Measurements from ENCODE around the gene RPS6KA2.

Gene RPS6KA2

DNA sequence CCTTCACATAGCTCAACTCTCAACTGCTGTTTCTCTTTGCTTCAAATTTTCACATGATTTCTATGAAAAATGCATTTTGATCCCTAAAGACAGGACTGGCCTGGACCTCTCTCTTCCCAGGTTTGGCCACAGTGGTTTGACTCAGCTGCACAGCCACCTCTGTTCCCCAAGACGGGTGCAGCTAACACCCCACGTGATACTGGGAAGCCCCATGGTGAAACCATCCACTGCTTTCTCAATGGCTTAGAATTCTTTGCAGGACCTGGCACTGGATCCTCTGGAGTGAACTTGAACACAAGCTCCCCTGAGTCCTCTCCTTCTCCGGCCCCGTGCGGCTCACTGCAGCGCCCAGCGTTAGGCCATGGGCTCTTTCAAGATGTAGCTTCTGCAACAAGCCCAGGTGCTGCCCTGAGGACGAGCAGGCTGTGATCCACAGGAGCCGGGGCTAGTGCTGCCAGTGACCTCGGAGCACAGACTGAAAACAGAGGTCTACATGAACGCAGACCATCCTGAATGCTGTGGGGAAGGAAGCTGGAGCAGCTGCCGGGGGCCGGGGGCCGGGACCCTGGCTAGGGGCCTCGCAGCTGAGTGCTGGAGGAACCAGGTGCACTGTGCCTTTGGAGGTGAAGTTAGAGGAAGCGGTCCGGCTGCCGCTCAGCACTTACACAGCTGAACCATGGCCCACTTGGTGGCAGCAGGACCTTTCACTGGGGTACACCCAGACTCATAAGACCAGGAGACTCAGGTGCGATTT is 185.5 kb downstream of the RPS6KA2 start:
- no peak for DNase-seq (ENCODE audit: low read depth, low spot score)
- no peak overlapping the region for H3K27ac ChIP-seq

DNA sequence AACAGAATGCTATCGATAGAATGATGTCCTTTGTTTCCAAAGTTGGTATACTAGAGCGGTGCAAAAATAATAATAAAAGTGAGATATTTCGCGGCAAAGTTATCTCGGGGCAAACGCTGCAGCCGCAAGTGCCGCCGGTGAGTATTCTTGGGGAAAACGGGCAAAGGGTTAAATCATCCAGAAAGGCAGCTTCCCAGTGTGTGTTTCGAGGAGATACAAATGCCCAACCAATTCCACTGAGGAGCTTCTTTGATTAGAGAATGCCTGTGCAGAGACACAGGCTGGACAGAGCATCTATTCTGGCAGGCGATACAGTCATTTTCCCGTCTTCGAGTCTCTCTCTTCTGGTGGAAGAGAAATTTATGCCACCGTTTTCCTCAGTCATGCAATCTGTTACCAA is 186.3 kb downstream of the RPS6KA2 start:
- no peak for DNase-seq (ENCODE audit: low read depth, low spot score)

DNA sequence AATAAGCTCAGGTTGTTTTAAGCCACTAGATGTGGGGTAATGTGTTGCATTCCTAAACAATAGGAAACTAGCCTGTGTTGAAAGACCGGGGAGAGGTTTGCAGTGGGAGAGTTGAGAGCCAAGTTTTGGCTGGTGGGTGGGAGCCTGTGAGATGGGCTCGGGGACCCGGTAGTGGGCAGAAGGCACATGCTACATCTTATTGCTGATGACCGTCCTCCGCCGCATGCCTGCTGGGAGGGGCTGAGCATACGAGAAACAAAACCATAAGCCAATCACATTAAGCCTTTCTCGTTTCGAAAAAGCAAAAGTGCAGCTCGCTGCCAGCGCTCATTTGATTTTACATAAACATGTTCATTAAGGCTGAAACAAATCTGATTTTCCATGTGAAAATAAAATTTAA is 186.9 kb downstream of the RPS6KA2 start:
- DNase-seq (ENCODE audit: low read depth, low spot score): no peak

More for the DNA sequence above, 186.3 kb downstream of the RPS6KA2 start:
- H3K27ac ChIP-seq: no peak overlapping the region

DNA sequence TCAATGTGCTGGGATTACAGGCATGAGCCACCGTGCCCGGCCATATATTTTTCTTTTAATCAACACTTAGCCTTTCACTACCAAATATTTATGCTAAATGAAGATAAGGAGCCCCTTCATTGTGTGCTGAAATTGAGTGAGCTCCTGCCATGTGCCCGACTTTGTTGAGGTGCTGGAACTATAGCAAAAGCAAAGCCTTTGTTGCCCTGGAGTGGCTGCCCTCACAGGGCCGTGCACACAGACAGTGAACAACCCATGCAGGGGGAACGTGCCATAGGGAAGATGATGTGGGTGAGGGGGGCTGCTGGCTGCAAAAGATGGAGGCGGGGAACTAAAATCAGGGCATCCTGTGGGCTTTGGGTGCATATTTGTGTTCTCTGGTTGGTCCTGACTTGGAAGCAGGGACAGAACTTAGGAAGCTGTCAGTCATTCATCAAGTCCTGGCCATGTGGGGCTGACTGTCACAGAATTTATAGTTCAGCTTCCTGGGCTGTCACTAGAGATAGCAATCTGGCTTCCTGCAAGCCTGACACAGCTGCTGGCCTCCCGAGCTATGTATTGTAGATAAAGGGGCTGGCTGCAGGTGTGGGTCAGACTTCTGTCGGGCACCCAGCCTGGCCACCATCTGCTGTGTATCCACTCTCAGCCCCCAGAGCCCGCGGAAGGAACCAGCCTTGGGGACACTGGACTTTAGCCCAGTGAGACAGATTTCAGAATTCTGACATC is 187.5 kb downstream of the RPS6KA2 start:
- no peak for DNase-seq (ENCODE audit: low read depth, low spot score)
- no peak overlapping the region for H3K27ac ChIP-seq

More for the DNA sequence above, 186.9 kb downstream of the RPS6KA2 start:
- H3K27ac ChIP-seq: no peak overlapping the region

DNA sequence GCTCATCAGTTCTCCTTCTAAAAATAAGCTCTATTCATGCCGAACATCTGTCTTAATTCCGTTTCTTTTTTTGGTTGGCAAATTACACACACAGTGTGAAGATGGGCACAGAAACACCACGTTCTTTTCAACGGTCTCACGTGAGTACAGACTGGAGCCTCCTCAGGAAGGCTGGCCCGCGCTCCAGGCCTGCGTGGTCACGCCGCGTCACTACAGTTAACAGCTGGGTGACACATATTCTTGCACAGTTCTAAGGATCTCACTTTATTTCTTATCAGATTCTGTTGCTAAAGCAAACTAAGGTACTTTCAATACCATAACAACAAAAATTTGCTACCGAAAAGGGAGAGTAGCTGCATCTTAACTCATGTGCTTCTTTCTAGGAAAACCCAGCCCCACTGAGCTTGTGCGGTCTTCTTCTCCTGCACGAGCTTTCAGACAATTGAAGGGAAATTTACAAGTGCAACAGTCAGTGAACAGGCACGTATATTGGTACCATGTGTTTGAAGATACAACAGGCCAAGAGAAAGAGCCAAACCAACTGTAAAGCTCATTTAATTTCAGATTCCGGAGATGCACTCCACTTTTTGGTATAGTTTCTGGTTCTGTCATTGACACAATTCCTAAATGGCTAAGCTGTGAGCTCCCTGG is 188.7 kb downstream of the RPS6KA2 start:
- DNase-seq (ENCODE audit: low read depth, low spot score): no peak
- H3K27ac ChIP-seq: no peak overlapping the region

DNA sequence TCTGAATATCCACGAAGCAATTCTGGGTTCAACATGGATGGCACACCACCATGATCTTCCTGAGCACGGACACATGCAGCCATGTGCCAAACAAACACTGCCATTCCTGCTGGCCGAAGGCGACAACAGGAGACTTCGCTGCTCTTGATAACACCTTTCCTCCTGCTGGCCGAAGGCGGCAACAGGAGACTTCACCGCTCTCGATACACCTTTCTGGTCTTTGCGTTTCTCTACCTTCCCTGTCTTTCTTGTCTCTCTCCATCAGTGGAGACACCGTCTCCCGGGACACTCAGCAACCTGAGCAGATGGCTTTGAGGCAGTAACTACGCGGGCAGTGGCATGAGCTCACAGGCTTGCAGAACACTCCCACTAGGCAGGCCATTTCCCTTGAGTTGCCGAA is 189.4 kb downstream of the RPS6KA2 start:
- H3K27ac ChIP-seq: no peak overlapping the region

DNA sequence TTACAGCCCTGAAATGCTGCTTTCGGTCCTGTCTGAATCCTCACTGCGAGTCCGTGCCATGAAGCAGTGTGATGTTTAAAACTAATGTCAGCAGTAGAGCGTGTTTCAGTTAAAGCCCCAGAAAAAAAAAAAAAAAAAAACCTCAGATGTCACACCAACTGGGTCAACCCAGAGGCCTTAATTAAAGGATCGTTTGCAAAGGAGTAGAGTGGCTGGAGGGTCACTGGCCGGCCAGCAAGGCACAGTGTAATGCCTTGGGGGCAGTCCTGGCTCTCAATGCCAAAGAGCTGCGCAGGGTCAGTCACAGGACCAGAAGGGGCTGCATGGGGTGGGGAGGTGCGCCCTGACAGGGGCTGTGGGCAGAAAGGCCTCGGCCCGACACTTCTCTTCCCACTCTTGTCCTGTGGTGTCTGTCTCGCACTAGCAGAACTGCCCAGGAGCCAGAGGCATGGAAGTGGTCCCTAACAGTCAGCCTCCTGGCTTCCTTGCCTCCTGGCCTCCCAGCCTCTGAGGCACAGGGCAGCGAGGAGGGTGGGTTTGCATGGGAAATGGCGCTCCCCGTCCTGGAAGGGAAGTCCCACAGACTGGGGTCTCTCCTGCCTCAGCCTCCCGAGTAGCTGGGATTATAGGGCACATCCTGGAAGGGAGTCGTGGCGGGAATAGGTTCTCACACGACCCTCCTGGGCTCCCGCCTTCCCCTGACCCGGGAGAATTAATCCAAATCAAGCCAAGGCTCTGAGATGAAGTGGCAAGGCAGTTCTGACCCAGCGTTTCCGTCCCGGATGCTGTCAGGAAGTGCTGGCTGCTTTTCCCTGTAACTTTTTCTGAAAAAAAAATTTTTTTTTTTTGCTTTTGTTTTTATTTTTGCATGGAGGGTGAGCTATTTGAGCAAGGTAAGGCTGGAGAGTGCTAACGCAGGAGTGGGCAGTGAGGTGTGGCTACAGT is 190.6 kb downstream of the RPS6KA2 start:
- DNase-seq (ENCODE audit: low read depth, low spot score): no peak
- no peak overlapping the region for H3K27ac ChIP-seq

More for the DNA sequence above, 189.4 kb downstream of the RPS6KA2 start:
- DNase-seq (ENCODE audit: low read depth, low spot score): no peak

DNA sequence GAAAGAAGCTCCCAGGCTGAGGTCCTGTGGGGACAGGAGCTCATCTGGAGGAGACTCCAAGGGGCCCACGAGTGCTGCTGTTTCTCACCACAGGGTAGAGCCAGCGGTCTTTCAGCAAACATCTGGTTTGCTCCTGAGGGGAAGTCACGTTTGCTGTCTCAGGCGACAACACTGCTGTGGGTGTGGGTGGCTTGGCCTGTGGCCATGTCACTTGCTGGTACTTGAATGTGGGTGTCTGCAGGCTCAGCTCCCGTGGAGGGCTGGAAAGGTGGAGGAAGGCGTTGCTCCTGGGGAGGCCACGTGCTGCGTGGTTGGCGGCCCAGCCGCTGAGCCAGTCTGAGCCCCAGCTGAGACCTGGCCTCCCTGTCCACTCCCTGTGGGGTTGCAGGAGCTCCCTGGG is 191.5 kb downstream of the RPS6KA2 start:
- no peak overlapping the region for H3K27ac ChIP-seq
- DNase-seq (ENCODE audit: low read depth, low spot score): no peak

DNA sequence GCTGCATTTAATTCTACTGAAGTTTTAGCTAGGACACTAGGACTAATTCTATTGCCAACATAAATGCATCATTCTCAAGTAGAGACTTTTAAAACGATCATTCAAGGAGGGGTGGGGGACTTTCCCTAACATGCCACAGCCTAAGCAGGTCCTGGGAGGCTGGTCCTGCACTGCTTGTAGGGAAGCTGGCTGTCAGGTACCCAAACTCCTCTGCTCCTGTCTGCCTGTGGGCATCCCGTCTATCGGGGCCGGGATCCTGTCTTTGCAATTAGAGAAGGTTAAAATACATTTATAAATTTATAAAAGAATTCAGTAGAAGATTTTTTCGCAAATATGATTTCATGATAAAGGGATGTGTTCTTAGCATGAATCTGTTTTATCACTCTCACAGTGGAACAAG is 192.7 kb downstream of the RPS6KA2 start:
- DNase-seq (ENCODE audit: low read depth, low spot score): no peak
- H3K27ac ChIP-seq: no peak overlapping the region

DNA sequence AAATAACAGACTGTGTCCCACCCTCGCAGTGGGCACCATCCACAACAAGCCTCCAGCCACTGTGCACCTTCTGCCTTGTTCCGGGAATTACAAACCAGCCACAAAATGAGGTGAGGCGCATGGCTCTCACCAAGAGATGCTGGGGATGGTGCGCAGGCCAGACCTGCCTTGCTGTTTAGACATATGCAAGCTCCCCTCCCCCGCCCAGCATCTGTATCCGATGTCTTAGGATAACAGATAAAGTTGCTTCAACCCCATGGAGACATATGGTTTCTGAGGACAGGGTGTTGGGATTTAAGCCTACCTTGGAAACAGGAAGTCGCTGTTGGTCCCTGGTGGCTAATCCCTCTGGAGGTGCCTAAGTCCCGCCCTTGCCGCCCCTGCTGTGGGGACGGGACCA is 194.0 kb downstream of the RPS6KA2 start:
- no peak for DNase-seq (ENCODE audit: low read depth, low spot score)

DNA sequence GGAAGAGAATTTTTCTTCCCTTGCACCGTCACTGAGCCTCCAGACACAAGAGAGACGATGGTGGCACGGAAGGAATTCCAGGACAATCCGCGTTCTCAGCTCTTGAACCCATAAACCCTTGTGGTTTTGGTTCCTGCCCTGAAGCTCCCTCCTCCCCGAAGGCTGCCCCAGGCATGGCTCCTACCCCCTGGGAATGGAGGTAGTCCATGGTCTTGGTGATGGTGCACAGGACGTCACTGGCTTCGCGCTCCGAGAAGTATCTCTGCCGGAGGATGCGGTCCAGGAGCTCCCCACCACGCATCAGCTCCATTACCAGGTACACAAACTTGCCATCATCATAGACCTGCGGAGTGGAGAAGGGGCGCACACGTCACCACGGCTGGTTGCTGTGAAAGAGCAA is 196.8 kb downstream of the RPS6KA2 start:
- DNase-seq (ENCODE audit: low read depth, low spot score): no peak
- H3K27ac ChIP-seq: no peak overlapping the region

More for the DNA sequence above, 194.0 kb downstream of the RPS6KA2 start:
- H3K27ac ChIP-seq: no peak overlapping the region

DNA sequence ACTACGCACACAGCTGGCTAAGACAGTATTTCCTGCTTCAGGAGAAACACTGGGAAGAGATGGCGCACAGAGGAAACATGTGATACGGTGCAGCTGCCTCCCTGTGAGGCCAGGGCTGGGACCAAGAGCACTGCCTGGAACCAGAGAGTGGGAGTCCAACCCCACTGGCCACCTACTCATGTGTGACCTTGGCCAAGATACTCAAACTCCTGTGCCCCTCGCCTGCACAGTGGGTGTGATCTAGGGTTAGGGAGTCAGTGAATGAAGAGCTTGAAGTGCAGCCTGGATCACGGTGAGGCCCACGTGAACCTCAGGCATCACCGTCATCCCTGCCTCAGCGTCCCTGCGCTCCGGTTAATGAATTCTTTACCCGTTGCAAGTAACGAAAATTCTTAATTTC is 202.6 kb downstream of the RPS6KA2 start:
- H3K27ac ChIP-seq: no peak overlapping the region
- DNase-seq (ENCODE audit: low read depth, low spot score): no peak

DNA sequence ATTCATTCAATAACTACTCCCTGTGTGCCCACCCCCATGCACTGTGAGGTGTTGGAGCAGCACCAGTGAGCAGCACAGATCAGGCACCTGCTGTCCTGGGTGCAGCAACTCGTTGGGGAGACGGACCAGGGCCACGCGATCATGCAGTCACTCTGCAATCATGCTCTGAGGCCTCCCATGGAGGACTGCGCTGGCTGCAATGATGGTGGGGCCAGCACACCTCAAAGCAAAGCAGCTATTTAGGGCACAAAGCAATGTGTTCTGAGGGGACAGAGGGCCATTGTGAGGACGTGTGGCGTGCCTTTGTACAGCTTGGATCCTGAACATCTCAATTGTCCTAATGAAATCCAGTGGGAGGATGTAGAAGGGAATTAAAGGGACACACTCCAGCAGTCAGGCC is 203.3 kb downstream of the RPS6KA2 start:
- no peak overlapping the region for H3K27ac ChIP-seq
- no peak for DNase-seq (ENCODE audit: low read depth, low spot score)

DNA sequence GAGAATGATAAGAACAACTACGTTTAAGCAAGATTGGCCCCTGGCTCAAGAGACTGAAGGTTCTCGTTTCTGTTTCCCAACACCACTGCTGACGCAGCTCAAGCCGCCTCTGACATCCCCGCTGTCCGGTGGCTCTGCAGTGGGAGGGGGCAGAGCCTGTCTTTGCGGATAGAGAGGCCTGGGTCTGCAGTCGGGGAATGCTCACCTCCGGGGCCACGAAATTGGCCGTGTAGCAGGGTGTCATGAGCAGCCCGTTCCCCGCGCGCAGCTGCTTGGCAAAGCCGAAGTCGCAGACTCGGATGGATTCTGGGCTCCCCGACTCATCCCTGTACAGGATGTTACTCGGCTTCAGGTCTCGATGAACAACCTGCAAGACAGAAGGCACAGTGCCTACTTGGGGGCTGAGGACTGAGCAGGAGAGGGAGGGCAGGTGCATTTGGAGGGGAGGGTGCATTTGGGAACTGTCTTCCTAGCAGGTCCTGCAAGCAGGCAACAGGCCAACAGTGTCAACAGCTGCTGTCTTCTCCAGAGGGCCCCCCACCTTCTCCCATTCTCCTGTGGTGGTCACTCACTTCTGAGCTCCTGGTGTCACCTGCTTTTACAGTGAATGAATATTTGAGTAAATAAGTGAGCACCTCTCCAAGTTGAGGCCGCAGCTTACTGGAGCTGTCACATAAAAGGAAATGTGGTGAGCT is 203.9 kb downstream of the RPS6KA2 start:
- no peak for DNase-seq (ENCODE audit: low read depth, low spot score)
- no peak overlapping the region for H3K27ac ChIP-seq

DNA sequence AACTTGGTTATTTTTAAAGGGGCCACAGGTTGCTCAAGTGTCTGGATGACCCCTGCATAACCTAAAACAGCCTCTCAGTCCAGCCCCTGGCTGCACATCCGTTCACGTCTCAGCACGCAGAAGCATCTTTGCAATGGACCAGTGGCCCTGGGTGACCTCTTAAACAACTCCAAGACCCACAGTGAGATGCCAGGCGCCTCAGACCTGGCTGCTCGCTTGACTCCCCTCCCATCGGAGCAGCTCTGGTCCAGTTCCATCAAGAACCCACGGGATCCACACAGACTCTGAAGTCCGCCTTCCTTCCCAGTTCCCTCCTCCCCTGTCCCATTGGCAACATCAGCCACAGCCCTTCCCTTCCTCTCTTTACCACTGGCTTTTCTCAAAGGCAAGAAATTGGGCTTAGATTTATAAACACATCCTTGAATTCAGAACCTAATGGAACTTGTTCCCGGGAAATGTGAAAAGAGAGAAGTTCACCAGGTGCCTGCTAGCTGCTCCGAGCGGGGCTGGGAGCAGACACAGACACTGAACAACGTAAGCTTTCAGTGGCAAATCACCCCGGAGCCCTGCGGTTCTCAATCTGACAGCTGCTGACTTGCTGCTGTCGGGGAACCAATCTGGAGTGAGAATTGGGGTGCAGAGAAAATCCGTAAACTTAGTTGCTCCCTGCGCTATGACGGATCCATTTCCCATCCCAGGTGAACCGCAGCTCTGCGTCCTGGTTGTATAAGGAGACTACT is 204.7 kb downstream of the RPS6KA2 start:
- DNase-seq (ENCODE audit: low read depth, low spot score): no peak
- no peak overlapping the region for H3K27ac ChIP-seq

DNA sequence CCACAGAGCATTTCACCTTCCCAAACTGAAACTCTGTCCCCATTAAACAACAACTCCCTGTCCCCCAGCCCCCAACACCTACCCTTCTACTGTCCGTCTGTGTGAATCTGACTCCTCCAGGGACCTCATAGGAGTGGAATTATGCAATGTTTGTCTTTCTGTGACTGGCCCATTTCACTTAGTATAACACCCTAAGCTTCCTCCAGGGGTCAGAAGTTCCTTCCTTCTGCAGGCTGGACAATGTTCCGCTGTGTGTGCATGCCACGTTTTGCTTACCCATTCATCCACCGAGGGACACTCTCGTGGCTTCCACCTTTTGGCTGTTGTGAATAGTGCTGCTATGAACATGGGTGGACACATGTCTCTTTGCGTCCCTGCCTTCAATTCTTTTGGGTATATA is 206.7 kb downstream of the RPS6KA2 start:
- no peak for DNase-seq (ENCODE audit: low read depth, low spot score)
- no peak overlapping the region for H3K27ac ChIP-seq

DNA sequence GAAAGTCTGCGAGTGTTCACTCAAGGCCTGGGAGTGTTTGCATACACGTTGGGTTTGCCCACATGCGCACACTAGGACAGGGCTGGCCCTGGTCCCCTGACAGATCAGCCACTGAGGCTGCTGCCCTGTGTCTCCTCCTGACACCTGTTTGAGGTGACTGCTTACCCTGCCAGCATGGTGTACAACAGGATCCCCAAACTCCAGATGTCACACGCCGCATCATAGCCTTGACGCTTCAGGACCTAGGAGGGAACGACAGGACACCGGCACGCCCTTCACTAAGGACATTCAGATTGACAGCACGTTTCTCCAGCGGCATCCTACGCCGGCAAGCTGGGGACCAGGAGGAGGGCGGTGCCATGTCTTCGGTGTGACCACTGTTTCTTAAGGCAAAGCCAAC is 207.3 kb downstream of the RPS6KA2 start:
- DNase-seq (ENCODE audit: low read depth, low spot score): no peak
- H3K27ac ChIP-seq: no peak overlapping the region

DNA sequence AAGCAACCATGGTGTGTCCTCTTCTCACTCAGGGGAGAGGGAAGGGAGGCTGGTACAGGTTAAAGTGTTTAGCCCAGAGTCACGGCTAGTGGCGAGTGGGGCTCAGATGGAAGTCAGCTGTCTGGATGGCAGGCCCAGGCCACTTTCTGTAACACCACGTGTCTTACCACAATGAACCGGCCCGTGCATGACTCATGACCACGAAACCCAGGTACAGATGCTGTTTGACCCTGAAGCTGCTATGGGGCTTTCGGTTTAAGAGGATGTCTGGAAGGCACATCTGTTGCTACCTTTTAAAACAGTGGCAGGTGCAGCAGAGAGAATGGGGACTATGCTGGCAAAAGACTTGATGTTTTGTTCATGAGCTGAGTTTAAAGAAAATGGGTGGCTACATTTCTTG is 207.8 kb downstream of the RPS6KA2 start:
- no peak overlapping the region for H3K27ac ChIP-seq

DNA sequence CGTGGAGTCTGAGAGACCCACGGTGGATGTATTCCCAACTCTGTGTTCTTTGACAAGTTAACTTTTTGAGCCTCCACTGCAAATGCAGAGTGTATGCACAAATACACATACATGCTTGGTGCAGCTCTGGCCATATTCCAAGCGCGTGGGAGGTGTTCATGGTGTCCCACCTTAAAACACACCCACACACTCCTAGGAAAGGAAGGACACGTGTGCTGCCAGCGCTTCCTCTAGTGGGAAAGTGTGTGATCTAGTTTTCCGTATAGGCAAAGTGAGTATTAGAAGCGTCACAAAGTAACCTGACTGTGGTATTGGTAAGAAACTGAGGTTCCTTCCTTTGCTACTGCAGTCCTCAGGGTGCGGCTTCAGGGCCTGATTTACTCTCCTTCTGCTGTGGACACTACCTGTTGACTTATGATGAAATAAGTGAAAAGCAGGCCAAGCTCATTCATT is 208.3 kb downstream of the RPS6KA2 start:
- H3K27ac ChIP-seq: no peak overlapping the region
- no peak for DNase-seq (ENCODE audit: low read depth, low spot score)

More for the DNA sequence above, 207.8 kb downstream of the RPS6KA2 start:
- DNase-seq (ENCODE audit: low read depth, low spot score): peak; percentile 49

Data from epithelial cell of prostate (primary cell).